HK-2 (cell line): ENCODE results near the gene ZNF43.
"Not testable (repeated sequence)": the region's sequence is repeated elsewhere in the genome, so short reads cannot be mapped to it uniquely, and the experiment has no call there.

Experiments
- DNase-seq: peaks from one replicate; pipeline ENCODE4 v3.0.0-alpha.2; 2018; ENCODE audit not compliant: unreplicated experiment

The ZNF43 gene

DNA sequence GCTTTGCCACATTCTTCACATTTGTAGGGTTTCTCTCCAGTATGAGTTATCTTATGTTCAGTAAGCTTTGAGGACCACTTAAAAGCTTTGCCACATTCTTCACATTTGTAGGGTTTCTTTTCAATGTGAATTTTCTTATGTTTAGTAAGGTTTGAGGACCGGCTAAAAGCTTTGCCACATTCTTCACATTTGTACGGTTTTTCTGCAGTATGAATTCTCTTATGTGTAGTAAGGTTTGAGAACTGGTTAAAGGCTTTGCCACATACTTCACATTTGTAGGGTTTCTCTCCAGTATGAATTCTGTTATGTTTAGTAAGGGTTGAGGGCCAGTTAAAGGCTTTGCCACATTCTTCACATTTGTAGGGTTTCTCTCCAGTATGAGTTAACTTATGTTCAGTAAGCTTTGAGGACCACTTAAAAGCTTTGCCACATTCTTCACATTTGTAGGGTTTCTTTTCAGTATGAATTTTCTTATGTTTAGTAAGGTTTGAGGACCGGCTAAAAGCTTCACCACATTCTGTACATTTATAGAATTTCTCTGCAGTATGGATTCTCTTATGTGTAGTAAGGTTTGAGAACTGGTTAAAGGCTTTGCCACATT lies 27.5 kb downstream of the ZNF43 start:
- not testable (repeated sequence) for DNase-seq

DNA sequence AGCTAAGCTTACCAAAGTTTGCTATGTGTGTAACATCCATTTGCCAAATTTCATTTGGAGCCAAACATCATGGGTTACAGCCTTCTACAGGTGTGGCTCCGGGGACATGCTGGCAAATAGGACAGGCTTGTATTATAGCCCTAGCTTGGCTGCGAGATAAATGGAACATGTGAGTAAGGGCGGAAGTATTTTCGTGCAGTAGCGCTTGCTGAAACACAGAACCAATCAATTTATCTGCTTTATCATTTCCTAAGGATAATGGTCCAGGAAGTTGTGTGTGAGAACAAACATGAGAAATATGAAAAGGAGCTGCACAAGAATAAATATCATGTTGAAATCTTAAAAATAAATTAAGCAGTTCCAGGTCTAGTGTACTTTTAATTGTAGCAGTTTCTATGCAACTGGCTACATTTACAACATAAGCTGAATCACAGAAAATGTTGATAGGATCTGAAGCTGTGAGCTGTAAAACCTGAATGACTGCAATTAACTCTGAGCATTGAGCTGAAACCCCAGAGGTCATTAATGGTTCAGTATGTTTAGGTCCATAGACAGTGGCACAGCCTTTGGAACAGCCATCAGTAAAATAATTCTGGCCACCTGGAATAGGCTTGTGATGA lies 46.4 kb downstream of the ZNF43 start:
- DNase-seq, result no peak

- DNase-seq, result no peak
These were observed 49.0 kb downstream of the ZNF43 start for GRCh38 chr19:21786936-21787335.

DNA sequence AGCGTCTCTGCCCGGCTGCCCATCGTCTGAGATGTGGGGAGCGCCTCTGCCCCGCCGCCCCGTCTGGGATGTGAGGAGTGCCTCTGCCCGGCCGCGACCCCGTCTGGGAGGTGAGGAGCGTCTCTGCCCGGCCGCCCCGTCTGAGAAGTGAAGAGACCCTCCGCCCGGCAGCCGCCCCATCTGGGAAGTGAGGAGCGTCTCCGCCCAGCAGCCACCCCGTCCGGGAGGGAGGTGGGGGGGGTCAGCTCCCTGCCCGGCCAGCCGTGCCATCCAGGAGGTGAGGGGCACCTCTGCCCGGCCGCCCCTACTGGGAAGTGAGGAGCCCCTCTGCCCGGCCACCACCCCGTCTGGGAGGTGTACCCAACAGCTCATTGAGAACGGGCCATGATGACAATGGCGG lies 60.2 kb downstream of the ZNF43 start:
- not testable (repeated sequence) for DNase-seq

GRCh38 chr19:21767065-21767800 lies 68.7 kb downstream of the ZNF43 start, which contains the start of gene ZNF100:
ZNF100 (minus strand) TSS chr19:21767579; CDS start chr19:21767429, 150 bp downstream.
- peak; percentile 92 for DNase-seq

- DNase-seq, result not testable (repeated sequence)
These were observed 69.3 kb downstream of the ZNF43 start for GRCh38 chr19:21766705-21767064.

DNA sequence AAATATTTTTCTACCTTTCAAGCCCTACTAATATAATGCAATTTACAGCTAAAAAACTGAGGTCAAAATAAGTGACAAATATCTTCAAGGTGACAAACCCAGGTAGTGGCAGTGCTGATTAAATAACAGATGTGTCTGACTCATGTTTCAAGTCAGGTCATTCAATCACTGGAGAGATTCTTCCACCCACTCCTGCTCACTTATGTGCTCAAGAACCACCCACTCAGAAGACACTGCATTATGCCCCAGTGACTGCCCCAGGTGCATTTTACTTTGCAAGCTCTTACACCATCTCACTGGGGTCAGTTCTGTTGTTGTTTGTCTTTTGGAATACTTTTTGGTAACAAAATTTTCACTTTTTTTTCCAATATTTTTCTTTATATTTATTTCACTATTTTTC lies 70.8 kb downstream of the ZNF43 start:
- no peak for DNase-seq

- not testable (repeated sequence) for DNase-seq
These were observed 74.4 kb downstream of the ZNF43 start for GRCh38 chr19:21761547-21761946.

GRCh38 chr19:21758296-21758695 lies 77.7 kb downstream of the ZNF43 start:
- no peak for DNase-seq

GRCh38 chr19:21755555-21755954 lies 80.4 kb downstream of the ZNF43 start:
- DNase-seq, result not testable (repeated sequence)
